HepG2 (cell line): ENCODE measurements around the gene G6PC3. TPM values are rescaled to one million over a fixed set of nuclear protein-coding genes. Genes with fewer than 3 reads are reported as not detected.

ENCODE experiments used
- ATAC-seq: fragments of 200-7000 bp; cut with Tn5 transposase; 3 replicates; pipeline ENCODE4 v1.9.1; 2020; ENCODE audit warnings: mild to moderate bottlenecking, moderate library complexity
- BruUV-seq: library from RNA; stranded (reverse); fragments of 400-500 nt; replicated peaks from 2 replicates; lab custom pipeline; 2021; lab: Mats Ljungman, UMichigan
- CTCF ChIA-PET: fragments of 300-600 bp; formaldehyde crosslinking; extraction: SDS; loops from one replicate; lab custom pipeline; 2021; ENCODE audit warnings: low total read pairs, inconsistent platforms, low intra/inter-chr PET ratio; lab: Yijun Ruan, JAX
- POLR2A ChIA-PET: fragments of 350-600 bp; sonication (Branson Sonifier 250); formaldehyde crosslinking; loops from one replicate; lab custom pipeline; 2020; ENCODE audit warnings: antibody characterized with exemption, inconsistent platforms; lab: Yijun Ruan, JAX
- DNase-seq: peaks from one replicate; pipeline ENCODE4 v3.0.0-alpha.2; 2015; ENCODE audit warnings: low spot score
- FAIRE-seq: peaks from 3 replicates; lab custom pipeline; 2011; peaks lifted over from hg19 to GRCh38; lab: Jason Lieb, UNC
- H2AFZ ChIP-seq: one replicate; pipeline ENCODE4 v1.6.1; 2011; ENCODE audit warnings: low read length, inconsistent platforms
- H3K27ac ChIP-seq: fragments of 300-600 bp; 3 replicates; pipeline ENCODE4 v1.8.0; 2011; ENCODE audit warnings: mixed run types, mild to moderate bottlenecking, mixed read lengths, low read length, inconsistent platforms; ENCODE audit not compliant: insufficient read depth; ENCODE audit errors: extremely low read length
- H3K27me3 ChIP-seq, 2 experiments: fragments of 200-600 bp in 1 of 2; 2 replicates in 1 of 2; 3 replicates in 1 of 2; pipeline versions ENCODE4 v1.6.0 to v1.8.0; 2011; ENCODE audit warnings: low read length in 2 of 2, mild to moderate bottlenecking in 2 of 2, moderate library complexity in 2 of 2, inconsistent platforms in 1 of 2; ENCODE audit not compliant: insufficient read depth in 2 of 2, control insufficient read depth in 1 of 2
- H3K36me3 ChIP-seq, 2 experiments: fragments of 200-600 bp in 1 of 2; replicated peaks in 1 of 2; 2 replicates in 1 of 2; 3 replicates in 1 of 2; pipeline versions ENCODE4 v1.5.1 to v1.8.0; 2011; ENCODE audit warnings: low read length in 2 of 2, inconsistent platforms in 1 of 2; ENCODE audit not compliant: insufficient read depth in 2 of 2, control insufficient read depth in 1 of 2
- H3K4me1 ChIP-seq: 2 replicates; pipeline ENCODE4 v1.5.1; 2012; ENCODE audit warnings: low read length, inconsistent platforms; ENCODE audit not compliant: insufficient read depth
- H3K4me2 ChIP-seq: 2 replicates; pipeline ENCODE4 v1.6.0; 2011; ENCODE audit warnings: low read depth, low read length, inconsistent platforms
- H3K4me3 ChIP-seq, 3 experiments: fragments of 200-600 bp in 1 of 3; sonication (generic), shearing (Covaris generic) in 1 of 3; replicated peaks in 1 of 3; 2 replicates each; pipeline ENCODE4 v1.5.1; 2011 to 2016; ENCODE audit warnings: low read length in 3 of 3, inconsistent platforms in 2 of 3, low read depth in 2 of 3, mild to moderate bottlenecking in 2 of 3, control low read depth in 1 of 3, mixed read lengths in 1 of 3; ENCODE audit not compliant: insufficient read depth in 1 of 3
- H3K79me2 ChIP-seq: one replicate; pipeline ENCODE4 v1.6.1; 2011; ENCODE audit warnings: low read length, inconsistent platforms; ENCODE audit not compliant: insufficient read depth
- H3K9ac ChIP-seq: 2 replicates; pipeline ENCODE4 v1.6.0; 2011; ENCODE audit warnings: mild to moderate bottlenecking, low read depth, low read length, inconsistent platforms; ENCODE audit not compliant: insufficient read depth
- H3K9me3 ChIP-seq: 2 replicates; pipeline ENCODE4 v1.5.1; 2012; ENCODE audit warnings: mild to moderate bottlenecking, low read length
- H4K20me1 ChIP-seq: 2 replicates; pipeline ENCODE4 v1.6.0; 2011; ENCODE audit warnings: inconsistent platforms, mild to moderate bottlenecking, low read length, moderate library complexity; ENCODE audit not compliant: insufficient read depth
- AKAP8 ChIP-seq: sonication (generic); formaldehyde crosslinking; IDR thresholded peaks from 2 replicates; pipeline ENCODE4 v1.5.1; 2020; ENCODE audit warnings: mild to moderate bottlenecking, missing genetic modification reagents
- CAMTA2 ChIP-seq: sonication (generic); formaldehyde crosslinking; IDR thresholded peaks from 2 replicates; pipeline ENCODE4 v1.4.0; 2020; ENCODE audit warnings: mild to moderate bottlenecking, missing genetic modification reagents, borderline replicate concordance
- DNMT3B ChIP-seq: conservative IDR thresholded peaks from 2 replicates; pipeline ENCODE4 v1.6.1; 2016; ENCODE audit warnings: missing biosample characterization, control low read depth
- ELF4 ChIP-seq: sonication (generic); formaldehyde crosslinking; IDR thresholded peaks from 2 replicates; pipeline ENCODE4 v1.5.0; 2020; ENCODE audit warnings: missing genetic modification reagents, mild to moderate bottlenecking, moderate library complexity, borderline replicate concordance
- PCBP2 ChIP-seq: fragments of 200-400 bp; formaldehyde crosslinking; optimal IDR thresholded peaks from 2 replicates; pipeline ENCODE3; 2018; ENCODE audit warnings: low read length, low read depth; ENCODE audit not compliant: poor library complexity, severe bottlenecking
- RBM22 ChIP-seq: fragments of 200-400 bp; formaldehyde crosslinking; optimal IDR thresholded peaks from 2 replicates; pipeline ENCODE3; 2017; ENCODE audit warnings: mild to moderate bottlenecking, low read length, moderate library complexity
- RFX3 ChIP-seq: IDR thresholded peaks from 2 replicates; pipeline ENCODE4 v1.6.1; 2016; ENCODE audit warnings: missing biosample characterization, missing genetic modification reagents
- WIZ ChIP-seq: sonication (generic); formaldehyde crosslinking; IDR thresholded peaks from 2 replicates; pipeline ENCODE4 v1.5.1; 2020; ENCODE audit warnings: mild to moderate bottlenecking, missing genetic modification reagents
- ZFP1 ChIP-seq: IDR thresholded peaks from 2 replicates; pipeline ENCODE4 v1.6.1; 2016
- ZNF225 ChIP-seq: sonication (generic); formaldehyde crosslinking; IDR thresholded peaks from 2 replicates; pipeline ENCODE4 v1.4.0; 2020; ENCODE audit warnings: mild to moderate bottlenecking, missing genetic modification reagents
- ZNF232 ChIP-seq: sonication (generic); formaldehyde crosslinking; IDR thresholded peaks from 2 replicates; pipeline ENCODE4 v1.4.0; 2020; ENCODE audit warnings: missing genetic modification reagents, borderline replicate concordance
- ZNF484 ChIP-seq: sonication (generic); formaldehyde crosslinking; IDR thresholded peaks from 2 replicates; pipeline ENCODE4 v1.5.1; 2020; ENCODE audit warnings: mild to moderate bottlenecking, low read depth, missing genetic modification reagents, borderline replicate concordance
- ZNF672 ChIP-seq: sonication (generic); formaldehyde crosslinking; IDR thresholded peaks from 2 replicates; pipeline ENCODE4 v1.8.1; 2022; ENCODE audit warnings: missing genetic modification reagents
- WGBS: methylation state at CpG from one replicate; pipeline ENCODE4 v1.1.6; 2017; ENCODE audit warnings: low lambda C conversion rate; 5-methylcytosine and 5-hydroxymethylcytosine counted together
- in situ Hi-C: cut with HindIII; loops from 2 replicates; pipeline ENCODE4 v1.10.0; 2017; ENCODE audit warnings: low pct_unique_long_range_greater_than_20kb; ENCODE audit not compliant: extremely low pct_ligation_motif_present
- intact Hi-C: fragments of 100-400 bp; cut with micrococcal nuclease; formaldehyde crosslinking; loops from one replicate; pipeline ENCODE4 v1.10.0; 2022; ENCODE audit not compliant: unreplicated experiment
- polyA plus RNA-seq, 8 experiments: library from polyadenylated mRNA; depleted of rRNA in 3 of 8; stranded (reverse) in 7 of 8; unstranded in 1 of 8; fragments of >200 nt; fragmentation: Illumina TruSeq in 4 of 8; extraction: Trizol in 4 of 8; gene quantifications; 2 replicates each; pipeline versions ENCODE4 v1.2.1 to v1.2.3, GENCODE V29; 2011 to 2016; ENCODE audit warnings: low read depth in 4 of 8, missing spikeins in 1 of 8, mixed read lengths in 1 of 8; ENCODE audit not compliant: insufficient read depth in 1 of 8
- total RNA-seq, 5 experiments: library from RNA; depleted of rRNA; stranded (reverse); fragments of >200 nt; fragmentation: Illumina TruSeq; extraction: Trizol; gene quantifications; 2 replicates each; pipeline ENCODE4 v1.2.3, GENCODE V29; 2016; ENCODE audit warnings: low read depth in 1 of 5
- TF ChIP-seq, protein P1 (sequence below): sonication (generic); formaldehyde crosslinking; IDR thresholded peaks from 2 replicates; pipeline ENCODE4 v1.4.0; 2020; ENCODE audit warnings: missing genetic modification reagents
- TF ChIP-seq, protein P2 (sequence below): sonication (generic); formaldehyde crosslinking; IDR thresholded peaks from 2 replicates; pipeline ENCODE4 v1.4.0; 2020; ENCODE audit warnings: missing genetic modification reagents

The G6PC3 gene
- total and polyA plus RNA-seq, 2 of the 13 experiments (the other 11 are each of a cell fraction or from before 2014, with no cell fraction given) = 38.5 to 75.8 TPM

GRCh38 chr17:44024853-44025252 is 45.7 kb upstream of the G6PC3 start:
- POLR2A ChIA-PET = interaction anchor here (1.0 kb wide), 1 partner anchor 42 kb away, joined by 4 read pairs; the partner anchor contains the start of gene LSM12

DNA sequence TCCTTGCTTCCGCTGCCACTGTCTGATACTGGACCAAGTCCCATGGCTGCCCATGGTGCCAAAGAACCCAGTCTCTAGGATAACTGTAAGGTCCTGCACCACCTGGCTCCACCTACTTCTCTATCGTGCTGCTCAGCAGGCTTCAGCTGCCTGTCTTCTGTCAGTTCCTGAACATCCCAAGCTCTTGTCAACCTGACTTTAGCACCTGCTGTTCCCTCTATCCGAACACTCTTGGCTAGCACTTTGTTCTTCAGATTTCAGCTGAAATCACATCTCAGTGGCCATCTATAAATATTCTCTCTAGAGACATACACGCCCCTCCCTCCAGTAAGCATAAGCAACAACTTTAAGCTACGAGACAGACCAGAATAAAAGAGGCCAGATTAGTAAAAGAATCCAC is 40.8 kb upstream of the G6PC3 start:
- BruUV-seq = TSS peak; percentile 19
- H4K20me1 ChIP-seq = no peaks in the 10 kb centered on the region
- H3K9ac ChIP-seq = no peak overlapping the region
- no peaks in the 10 kb centered on the region for H3K27me3 ChIP-seq
- no peak overlapping the region for H3K4me3 ChIP-seq
- DNase-seq = no peak
- peak; percentile 65 for TF ChIP-seq RBM22
- no peak for TF ChIP-seq RFX3 (CRISPR knock-in tag)
- no peaks in the 10 kb centered on the region for H3K79me2 ChIP-seq
- peak; percentile 7; the same call in 1 of the 3 replicates for ATAC-seq
- H3K9me3 ChIP-seq = no peaks in the 10 kb centered on the region
- in situ Hi-C loops (no loop called here), intact Hi-C loops (no loop called here)
- WGBS = 95% methylated on average over 5 of the region's 5 CpGs
- H2AFZ ChIP-seq = no peak overlapping the region
- POLR2A ChIA-PET = no interaction called here
- no peaks in the 10 kb centered on the region for H3K4me1 ChIP-seq
- no peak overlapping the region for H3K27ac ChIP-seq
- CTCF ChIA-PET = no interaction called here
- H3K4me2 ChIP-seq = no peak overlapping the region
- H3K36me3 ChIP-seq = peaks cover 8 to 29% of the 10 kb centered on the region in 2 experiments
- FAIRE-seq = no peak

More at GRCh38 chr17:44024853-44025252, 45.7 kb upstream of the G6PC3 start:
- Histone ChIP-seq H3K27me3 (no peaks in the 10 kb centered on the region), H3K36me3 (peaks cover 2 to 13% of the 10 kb centered on the region in 2 experiments; a peak in 3 of 5 replicates), H3K79me2 (no peaks in the 10 kb centered on the region), H3K27ac (no peak overlapping the region), H2AFZ (no peak overlapping the region), H3K9ac (no peak overlapping the region), H3K9me3 (no peaks in the 10 kb centered on the region), H3K4me3 (no peak overlapping the region), H4K20me1 (no peaks in the 10 kb centered on the region), H3K4me2 (no peak overlapping the region), H3K4me1 (no peaks in the 10 kb centered on the region)
- BruUV-seq = no TSS peak
- WGBS = 89% methylated on average over 4 of the region's 4 CpGs
- FAIRE-seq = no peak
- no peak for DNase-seq
- TF ChIP-seq ZNF484 (CRISPR knock-in tag) (no peak), WIZ (CRISPR knock-in tag) (no peak), ZFP1 (CRISPR knock-in tag) (no peak), AKAP8 (CRISPR knock-in tag) (no peak), CAMTA2 (no peak), ELF4 (CRISPR knock-in tag) (no peak), ZNF225 (CRISPR knock-in tag) (no peak), PCBP2 (no peak), DNMT3B (CRISPR knock-in tag) (no peak), ZNF232 (CRISPR knock-in tag) (no peak), ZNF672 (no peak)
- TF ChIP-seq, protein P1, sequence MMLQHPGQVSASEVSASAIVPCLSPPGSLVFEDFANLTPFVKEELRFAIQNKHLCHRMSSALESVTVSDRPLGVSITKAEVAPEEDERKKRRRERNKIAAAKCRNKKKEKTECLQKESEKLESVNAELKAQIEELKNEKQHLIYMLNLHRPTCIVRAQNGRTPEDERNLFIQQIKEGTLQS = no peak
- TF ChIP-seq, protein P2, sequence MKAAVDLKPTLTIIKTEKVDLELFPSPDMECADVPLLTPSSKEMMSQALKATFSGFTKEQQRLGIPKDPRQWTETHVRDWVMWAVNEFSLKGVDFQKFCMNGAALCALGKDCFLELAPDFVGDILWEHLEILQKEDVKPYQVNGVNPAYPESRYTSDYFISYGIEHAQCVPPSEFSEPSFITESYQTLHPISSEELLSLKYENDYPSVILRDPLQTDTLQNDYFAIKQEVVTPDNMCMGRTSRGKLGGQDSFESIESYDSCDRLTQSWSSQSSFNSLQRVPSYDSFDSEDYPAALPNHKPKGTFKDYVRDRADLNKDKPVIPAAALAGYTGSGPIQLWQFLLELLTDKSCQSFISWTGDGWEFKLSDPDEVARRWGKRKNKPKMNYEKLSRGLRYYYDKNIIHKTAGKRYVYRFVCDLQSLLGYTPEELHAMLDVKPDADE = no peak
- CTCF ChIA-PET = no interaction called here
- ATAC-seq = no peak; the same call in 2 of the 3 replicates
- intact Hi-C loops (no loop called here), in situ Hi-C loops (no loop called here)
